GM18507 (cell line): Measurements from ENCODE around the gene HEPACAM.

Experiments used
- DNase-seq: peaks from one replicate; pipeline ENCODE4 v3.0.0; 2011; ENCODE audit warnings: low read depth; ENCODE audit not compliant: insufficient read length; ENCODE audit errors: extremely low spot score
- FAIRE-seq: peaks from 2 replicates; lab custom pipeline; 2011; peaks lifted over from hg19 to GRCh38; lab: Jason Lieb, UNC

HEPACAM gene

GRCh38 chr11:124945826-124946225 lies 10.0 kb upstream of the HEPACAM start:
- FAIRE-seq = no peak
- DNase-seq = no peak

GRCh38 chr11:124944565-124944964 lies 8.7 kb upstream of the HEPACAM start:
- no peak for FAIRE-seq
- DNase-seq = no peak

- DNase-seq (no peak), FAIRE-seq (no peak)
Observed at GRCh38 chr11:124943741-124944140, 7.9 kb upstream of the HEPACAM start.

- DNase-seq (no peak), FAIRE-seq (no peak)
Observed at GRCh38 chr11:124943254-124943616, 7.4 kb upstream of the HEPACAM start.

GRCh38 chr11:124942466-124943253 lies 6.8 kb upstream of the HEPACAM start:
- DNase-seq = no peak
- FAIRE-seq = no peak

GRCh38 chr11:124941703-124942102 lies 5.9 kb upstream of the HEPACAM start:
- no peak for DNase-seq
- no peak for FAIRE-seq

GRCh38 chr11:124938970-124939369 lies 3.1 kb upstream of the HEPACAM start:
- FAIRE-seq = no peak
- DNase-seq = no peak

GRCh38 chr11:124938206-124938765 lies 2.4 kb upstream of the HEPACAM start:
- no peak for FAIRE-seq
- DNase-seq = no peak

- FAIRE-seq (no peak), DNase-seq (no peak)
Observed at GRCh38 chr11:124937336-124937935, 1.6 kb upstream of the HEPACAM start.

- DNase-seq = no peak
- FAIRE-seq = no peak
Observed at GRCh38 chr11:124934862-124935547, 842 bp downstream of the HEPACAM start.

GRCh38 chr11:124930799-124931198 lies 5.0 kb downstream of the HEPACAM start:
- peak; percentile 75 for FAIRE-seq
- DNase-seq = no peak

GRCh38 chr11:124928942-124929665 lies 6.7 kb downstream of the HEPACAM start:
- no peak for DNase-seq
- FAIRE-seq = no peak

- DNase-seq (no peak), FAIRE-seq (no peak)
Observed at GRCh38 chr11:124923296-124923695, 12.6 kb downstream of the HEPACAM start.

GRCh38 chr11:124922831-124923230 lies 13.0 kb downstream of the HEPACAM start:
- FAIRE-seq = no peak

GRCh38 chr11:124920870-124921609 lies 14.8 kb downstream of the HEPACAM start:
- peak; percentile 51 for DNase-seq
- peak; percentile 70 for FAIRE-seq

More at GRCh38 chr11:124922831-124923230, 13.0 kb downstream of the HEPACAM start:
- DNase-seq = no peak

- FAIRE-seq (no peak), DNase-seq (no peak)
Observed at GRCh38 chr11:124920356-124920755, 15.5 kb downstream of the HEPACAM start.

GRCh38 chr11:124919898-124920297 lies 15.9 kb downstream of the HEPACAM start:
- DNase-seq (no peak), FAIRE-seq (no peak)

GRCh38 chr11:124918950-124919349 lies 16.9 kb downstream of the HEPACAM start, which contains the start of gene HEPN1:
HEPN1 (plus strand) TSS chr11:124919250.
- FAIRE-seq (no peak), DNase-seq (no peak)

- FAIRE-seq (no peak), DNase-seq (no peak)
Observed at GRCh38 chr11:124917115-124917637, 18.7 kb downstream of the HEPACAM start.
